Fibroblast of lung (primary cell): ENCODE data around the gene BDH1. TPM values are rescaled to one million over a fixed set of nuclear protein-coding genes. Genes with fewer than 3 reads are reported as not detected.

ENCODE experiments used
- DNase-seq, 2 donors: peaks; one replicate each; pipeline versions ENCODE4 v3.0.0 to v3.0.0-alpha.2; 2010; ENCODE audit warnings: low read depth in 2 of 2
- H2AFZ ChIP-seq: 2 replicates; pipeline ENCODE4 v1.5.1; 2012; ENCODE audit warnings: low read length, control low read depth, inconsistent platforms
- H3K27ac ChIP-seq: 2 replicates; pipeline ENCODE4 v1.5.1; 2011; ENCODE audit warnings: low read length, control low read depth; ENCODE audit not compliant: insufficient read depth
- H3K27me3 ChIP-seq: 2 replicates; pipeline ENCODE4 v1.5.1; 2011; ENCODE audit warnings: mild to moderate bottlenecking, low read length; ENCODE audit not compliant: control insufficient read depth, insufficient read depth
- H3K36me3 ChIP-seq: 2 replicates; pipeline ENCODE4 v1.5.1; 2011; ENCODE audit warnings: low read length; ENCODE audit not compliant: control insufficient read depth, insufficient read depth
- H3K4me1 ChIP-seq: 2 replicates; pipeline ENCODE4 v1.5.1; 2011; ENCODE audit warnings: low read length; ENCODE audit not compliant: control insufficient read depth, insufficient read depth; ENCODE audit errors: extremely low read depth
- H3K4me2 ChIP-seq: 2 replicates; pipeline ENCODE4 v1.5.1; 2011; ENCODE audit warnings: low read length, control low read depth; ENCODE audit not compliant: insufficient read depth; ENCODE audit errors: extremely low read depth
- H3K4me3 ChIP-seq, 4 experiments: fragments of 200-600 bp in 1 of 4; sonication (generic) in 1 of 4; replicated peaks in 1 of 4; 2 replicates each; pipeline ENCODE4 v1.5.1; 2011 to 2016; ENCODE audit warnings: low read length in 4 of 4, low read depth in 3 of 4, mild to moderate bottlenecking in 3 of 4, control low read depth in 2 of 4, inconsistent platforms in 1 of 4, mixed read lengths in 1 of 4; ENCODE audit not compliant: insufficient read depth in 1 of 4; ENCODE audit errors: control extremely low read depth in 1 of 4
- H3K79me2 ChIP-seq: 2 replicates; pipeline ENCODE4 v1.5.1; 2012; ENCODE audit warnings: mild to moderate bottlenecking, low read length, inconsistent platforms; ENCODE audit not compliant: control insufficient read depth, insufficient read depth
- H3K9ac ChIP-seq: 2 replicates; pipeline ENCODE4 v1.5.1; 2011; ENCODE audit warnings: mild to moderate bottlenecking, low read length, control low read depth; ENCODE audit not compliant: insufficient read depth
- H3K9me3 ChIP-seq: 2 replicates; pipeline ENCODE4 v1.5.1; 2012; ENCODE audit warnings: low read depth, low read length; ENCODE audit not compliant: control insufficient read depth, insufficient read depth
- H4K20me1 ChIP-seq: 2 replicates; pipeline ENCODE4 v1.5.1; 2011; ENCODE audit warnings: low read length; ENCODE audit not compliant: control insufficient read depth, insufficient read depth; ENCODE audit errors: extremely low read depth
- EZH2 ChIP-seq: IDR thresholded peaks from 2 replicates; pipeline ENCODE4 v1.5.1; 2012; ENCODE audit warnings: low read length, control low read depth, mild to moderate bottlenecking; ENCODE audit errors: missing control alignments
- polyA plus RNA-seq, 2 donors: library from polyadenylated mRNA; depleted of rRNA in 1 of 2; stranded (reverse) in 1 of 2; unstranded in 1 of 2; fragments of >200 nt; gene quantifications; 2 replicates each; pipeline ENCODE4 v1.2.1, GENCODE V29; 2011 to 2012; ENCODE audit warnings: missing spikeins in 1 of 2
- total RNA-seq: library from RNA; depleted of rRNA; stranded (reverse); fragments of >200 nt; gene quantifications from 2 replicates; pipeline ENCODE4 v1.2.1, GENCODE V29; 2014
- TF ChIP-seq, protein P1 (sequence below), 2 donors: IDR thresholded peaks in 1 of 2; conservative IDR thresholded peaks in 1 of 2; 1 replicate in 1 of 2; 2 replicates in 1 of 2; pipeline ENCODE4 v1.5.1; 2011 to 2012; ENCODE audit warnings: low read length in 2 of 2, control low read depth in 1 of 2, inconsistent platforms in 1 of 2, low read depth in 1 of 2, mild to moderate bottlenecking in 1 of 2

BDH1 gene
- total and polyA plus RNA-seq, 2 donors (not counting 1 experiment from before 2014, with no cell fraction given) = 0.66 to 3.1 TPM

DNA sequence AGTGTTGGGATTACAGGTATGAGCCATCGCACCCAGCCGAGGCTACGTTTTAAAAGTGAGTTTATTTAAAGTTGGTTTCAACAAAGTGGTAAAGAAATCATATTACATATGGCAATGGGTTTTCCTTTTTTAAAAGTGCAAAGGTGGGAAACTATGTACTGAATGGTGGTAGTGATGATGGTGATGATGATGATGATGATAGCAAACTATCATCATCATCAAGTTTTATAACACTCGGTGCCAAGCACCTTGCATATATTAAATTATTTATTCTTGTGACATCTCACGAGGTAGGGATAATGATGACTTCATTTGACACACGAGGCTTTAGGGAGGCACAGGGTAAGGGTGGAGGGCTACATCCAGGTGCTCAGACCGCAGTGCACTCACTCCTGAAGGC is 64.3 kb downstream of the BDH1 start:
- peaks cover 7% of the 10 kb centered on the region for H3K4me1 ChIP-seq
- no peak for TF ChIP-seq EZH2
- TF ChIP-seq, protein P1, sequence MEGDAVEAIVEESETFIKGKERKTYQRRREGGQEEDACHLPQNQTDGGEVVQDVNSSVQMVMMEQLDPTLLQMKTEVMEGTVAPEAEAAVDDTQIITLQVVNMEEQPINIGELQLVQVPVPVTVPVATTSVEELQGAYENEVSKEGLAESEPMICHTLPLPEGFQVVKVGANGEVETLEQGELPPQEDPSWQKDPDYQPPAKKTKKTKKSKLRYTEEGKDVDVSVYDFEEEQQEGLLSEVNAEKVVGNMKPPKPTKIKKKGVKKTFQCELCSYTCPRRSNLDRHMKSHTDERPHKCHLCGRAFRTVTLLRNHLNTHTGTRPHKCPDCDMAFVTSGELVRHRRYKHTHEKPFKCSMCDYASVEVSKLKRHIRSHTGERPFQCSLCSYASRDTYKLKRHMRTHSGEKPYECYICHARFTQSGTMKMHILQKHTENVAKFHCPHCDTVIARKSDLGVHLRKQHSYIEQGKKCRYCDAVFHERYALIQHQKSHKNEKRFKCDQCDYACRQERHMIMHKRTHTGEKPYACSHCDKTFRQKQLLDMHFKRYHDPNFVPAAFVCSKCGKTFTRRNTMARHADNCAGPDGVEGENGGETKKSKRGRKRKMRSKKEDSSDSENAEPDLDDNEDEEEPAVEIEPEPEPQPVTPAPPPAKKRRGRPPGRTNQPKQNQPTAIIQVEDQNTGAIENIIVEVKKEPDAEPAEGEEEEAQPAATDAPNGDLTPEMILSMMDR (conservative IDR thresholded peaks at IDR 0.05 in 1 of 2, IDR thresholded peaks at IDR 0.05 in 1 of 2; ENCODE audit: low read depth in 1 of 2, low read length in 2 of 2) = no peak
- H3K4me2 ChIP-seq = no peak overlapping the region
- H3K36me3 ChIP-seq = no peaks in the 10 kb centered on the region
- H4K20me1 ChIP-seq = no peaks in the 10 kb centered on the region
- no peaks in the 10 kb centered on the region for H3K9me3 ChIP-seq
- H3K27me3 ChIP-seq = peaks cover 13% of the 10 kb centered on the region
- H3K79me2 ChIP-seq = no peaks in the 10 kb centered on the region
- no peak overlapping the region for H3K27ac ChIP-seq
- no peak overlapping the region for H3K4me3 ChIP-seq
- DNase-seq = no peak
- no peak overlapping the region for H2AFZ ChIP-seq
- H3K9ac ChIP-seq = no peak overlapping the region

DNA sequence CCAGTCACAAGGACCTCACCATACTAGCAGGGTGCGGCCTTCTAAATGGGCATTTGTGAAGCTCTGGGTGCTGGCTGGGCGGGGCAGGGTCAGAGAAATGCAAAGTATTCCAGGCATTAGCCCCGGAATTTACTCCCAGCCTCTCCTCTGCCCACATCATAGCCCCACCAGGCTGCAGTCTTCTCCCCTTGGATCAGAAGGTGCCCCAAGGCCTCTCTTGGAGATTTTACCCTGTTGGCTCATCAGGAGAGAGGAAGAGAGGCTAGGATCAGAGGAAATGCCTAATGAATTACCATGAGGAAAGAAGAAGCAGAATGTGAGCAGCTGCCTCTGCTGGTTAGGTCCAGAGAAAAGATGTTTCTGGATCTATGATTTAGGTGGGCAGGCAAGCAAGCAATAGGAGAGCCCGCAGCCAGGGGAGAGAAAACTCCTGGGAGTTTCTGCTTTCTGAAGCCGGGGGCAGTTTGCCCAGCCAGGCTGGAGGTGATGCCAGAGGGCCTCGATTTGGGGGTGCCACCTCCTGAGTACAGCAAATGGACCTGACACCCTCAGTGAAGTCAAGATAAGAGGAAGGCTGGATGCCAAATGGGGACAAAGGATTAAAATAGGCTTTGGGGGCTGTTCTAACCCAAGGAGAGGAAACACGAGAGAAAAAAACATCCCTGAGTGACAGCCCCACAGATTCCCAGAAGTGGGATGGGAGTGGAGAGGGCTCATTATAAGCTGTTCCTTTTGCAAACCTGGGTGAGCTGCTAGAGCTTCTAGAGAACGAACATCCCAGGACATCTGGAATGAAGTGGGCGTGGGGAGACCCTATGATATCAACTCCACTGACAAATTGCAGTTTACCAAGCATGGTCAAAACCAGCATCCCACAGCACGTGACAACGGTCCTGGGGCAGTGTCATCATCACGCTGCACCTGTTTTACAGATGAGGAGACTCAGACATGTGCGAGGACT is 65.4 kb downstream of the BDH1 start:
- H3K4me2 ChIP-seq = no peak overlapping the region
- H3K4me3 ChIP-seq = no peak overlapping the region
- peaks cover 13% of the 10 kb centered on the region for H3K27me3 ChIP-seq
- H4K20me1 ChIP-seq = no peaks in the 10 kb centered on the region
- peaks cover 7% of the 10 kb centered on the region for H3K4me1 ChIP-seq
- H3K27ac ChIP-seq = no peak overlapping the region
- peak; percentile 11 to 89 for DNase-seq
- no peaks in the 10 kb centered on the region for H3K36me3 ChIP-seq
- H3K9me3 ChIP-seq = no peaks in the 10 kb centered on the region
- no peaks in the 10 kb centered on the region for H3K79me2 ChIP-seq
- H3K9ac ChIP-seq = no peak overlapping the region
- TF ChIP-seq, protein P1 (conservative IDR thresholded peaks at IDR 0.05 in 1 of 2, IDR thresholded peaks at IDR 0.05 in 1 of 2; ENCODE audit: low read depth in 1 of 2, low read length in 2 of 2) = no peak
- TF ChIP-seq EZH2 = no peak
- H2AFZ ChIP-seq = no peak overlapping the region

DNA sequence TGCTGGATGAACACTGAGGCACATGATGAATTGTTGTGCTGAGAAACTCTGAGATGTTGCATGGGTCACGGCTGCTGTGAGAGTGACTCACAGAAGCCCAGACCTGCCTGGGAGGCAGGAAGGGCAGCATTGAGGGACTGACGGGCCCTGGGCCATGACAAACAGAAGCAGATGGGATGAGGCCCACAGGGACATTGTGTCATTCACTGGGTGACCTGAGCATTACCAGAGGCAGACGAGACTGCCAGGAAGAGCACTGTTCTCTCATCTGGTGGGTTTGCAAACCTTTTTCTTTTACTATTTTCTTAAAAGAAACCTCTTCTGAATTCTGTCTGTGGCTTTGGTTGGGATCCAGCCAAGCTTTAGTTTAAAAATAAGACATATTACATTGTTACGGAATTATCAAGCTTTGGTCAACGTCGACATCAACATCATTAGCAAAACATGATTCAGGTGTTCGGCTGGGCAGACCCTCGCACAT is 67.8 kb downstream of the BDH1 start:
- DNase-seq = peak; percentile 82 to 99
- TF ChIP-seq, protein P1 (conservative IDR thresholded peaks at IDR 0.05 in 1 of 2, IDR thresholded peaks at IDR 0.05 in 1 of 2; ENCODE audit: low read depth in 1 of 2, low read length in 2 of 2) = no peak
- TF ChIP-seq EZH2 = no peak
- Histone ChIP-seq H3K9ac (no peak overlapping the region), H3K4me1 (peaks cover 7% of the 10 kb centered on the region), H2AFZ (no peak overlapping the region), H3K36me3 (no peaks in the 10 kb centered on the region), H3K4me3 (no peak overlapping the region), H4K20me1 (no peaks in the 10 kb centered on the region), H3K9me3 (no peaks in the 10 kb centered on the region), H3K79me2 (no peaks in the 10 kb centered on the region), H3K4me2 (peak overlapping the region; percentile 23), H3K27me3 (peaks cover 7% of the 10 kb centered on the region), H3K27ac (no peak overlapping the region)
